PFSK-1 (cell line): ENCODE measurements around the gene GALNT10.

Experiments
- FOXP2 ChIP-seq: optimal IDR thresholded peaks from 2 replicates; pipeline ENCODE3; 2011; ENCODE audit warnings: borderline replicate concordance, control low read depth, inconsistent platforms; ENCODE audit not compliant: insufficient read depth; ENCODE audit errors: extremely low read length, extremely low read depth
- POLR2AphosphoS5 ChIP-seq: IDR thresholded peaks from 2 replicates; pipeline ENCODE4 v1.6.1; 2012; ENCODE audit warnings: low read depth, mild to moderate bottlenecking, control low read depth, low read length, moderate library complexity
- SIN3A ChIP-seq: IDR thresholded peaks from 2 replicates; pipeline ENCODE4 v1.6.1; 2012; ENCODE audit warnings: mild to moderate bottlenecking, low read length, moderate library complexity, borderline replicate concordance; ENCODE audit not compliant: insufficient read depth
- TAF1 ChIP-seq: IDR thresholded peaks from 2 replicates; pipeline ENCODE4 v1.6.1; 2012; ENCODE audit warnings: low read length, control low read depth, borderline replicate concordance; ENCODE audit not compliant: insufficient read depth
- TF ChIP-seq, protein P1 (sequence below), 2 experiments: IDR thresholded peaks; 2 replicates each; pipeline versions ENCODE4 v1.6.1 to v1.8.0; 2011 to 2012; ENCODE audit warnings: low read depth in 2 of 2, low read length in 2 of 2, control low read depth in 1 of 2, inconsistent platforms in 1 of 2, mild to moderate bottlenecking in 1 of 2, moderate library complexity in 1 of 2; ENCODE audit not compliant: insufficient read depth in 1 of 2

GRCh38 chr5:154391788-154392187 is 201.3 kb downstream of the GALNT10 start:
- TF ChIP-seq POLR2AphosphoS5 (no peak), TAF1 (no peak), SIN3A (no peak), FOXP2 (no peak)
- TF ChIP-seq, protein P1, sequence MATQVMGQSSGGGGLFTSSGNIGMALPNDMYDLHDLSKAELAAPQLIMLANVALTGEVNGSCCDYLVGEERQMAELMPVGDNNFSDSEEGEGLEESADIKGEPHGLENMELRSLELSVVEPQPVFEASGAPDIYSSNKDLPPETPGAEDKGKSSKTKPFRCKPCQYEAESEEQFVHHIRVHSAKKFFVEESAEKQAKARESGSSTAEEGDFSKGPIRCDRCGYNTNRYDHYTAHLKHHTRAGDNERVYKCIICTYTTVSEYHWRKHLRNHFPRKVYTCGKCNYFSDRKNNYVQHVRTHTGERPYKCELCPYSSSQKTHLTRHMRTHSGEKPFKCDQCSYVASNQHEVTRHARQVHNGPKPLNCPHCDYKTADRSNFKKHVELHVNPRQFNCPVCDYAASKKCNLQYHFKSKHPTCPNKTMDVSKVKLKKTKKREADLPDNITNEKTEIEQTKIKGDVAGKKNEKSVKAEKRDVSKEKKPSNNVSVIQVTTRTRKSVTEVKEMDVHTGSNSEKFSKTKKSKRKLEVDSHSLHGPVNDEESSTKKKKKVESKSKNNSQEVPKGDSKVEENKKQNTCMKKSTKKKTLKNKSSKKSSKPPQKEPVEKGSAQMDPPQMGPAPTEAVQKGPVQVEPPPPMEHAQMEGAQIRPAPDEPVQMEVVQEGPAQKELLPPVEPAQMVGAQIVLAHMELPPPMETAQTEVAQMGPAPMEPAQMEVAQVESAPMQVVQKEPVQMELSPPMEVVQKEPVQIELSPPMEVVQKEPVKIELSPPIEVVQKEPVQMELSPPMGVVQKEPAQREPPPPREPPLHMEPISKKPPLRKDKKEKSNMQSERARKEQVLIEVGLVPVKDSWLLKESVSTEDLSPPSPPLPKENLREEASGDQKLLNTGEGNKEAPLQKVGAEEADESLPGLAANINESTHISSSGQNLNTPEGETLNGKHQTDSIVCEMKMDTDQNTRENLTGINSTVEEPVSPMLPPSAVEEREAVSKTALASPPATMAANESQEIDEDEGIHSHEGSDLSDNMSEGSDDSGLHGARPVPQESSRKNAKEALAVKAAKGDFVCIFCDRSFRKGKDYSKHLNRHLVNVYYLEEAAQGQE (IDR thresholded peaks at IDR 0.05; ENCODE audit: insufficient read depth in 1 of 2, low read depth in 2 of 2, low read length in 2 of 2), result no peak
